ENCODE results near the gene CDH1.

The CDH1 gene

DNA sequence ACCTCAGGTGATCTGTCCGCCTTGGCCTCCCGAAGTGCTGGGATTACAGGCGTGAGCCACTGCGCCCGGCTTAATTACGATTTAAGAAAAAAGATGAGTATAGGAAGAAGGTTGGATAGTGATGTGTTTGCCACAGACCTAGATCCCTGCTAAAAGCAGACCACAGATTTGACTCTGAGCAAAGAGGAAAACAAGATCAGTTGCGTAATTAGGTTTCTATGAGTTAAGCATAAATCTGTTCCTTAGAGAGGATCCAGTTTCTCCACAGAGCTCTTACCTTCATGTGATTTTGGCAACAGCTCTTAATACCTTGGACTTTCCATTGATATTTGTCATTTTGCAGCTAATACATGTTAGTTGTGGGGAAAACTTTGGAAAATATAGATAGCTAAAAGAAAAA lies 31.1 kb downstream of the CDH1 start:
- DNase-seq (no peak), ATAC-seq (no peak)
- H3K4me3 Mint-ChIP-seq, result no peak overlapping the region
- no peak overlapping the region for H3K27ac Mint-ChIP-seq
- H3K9me3 Mint-ChIP-seq, result no peaks in the 10 kb centered on the region
- peaks cover 24% of the 10 kb centered on the region for H3K4me1 Mint-ChIP-seq
- H3K27me3 Mint-ChIP-seq, result peaks cover 11% of the 10 kb centered on the region

GRCh38 chr16:68768771-68769170 lies 31.7 kb downstream of the CDH1 start:
- H3K27ac Mint-ChIP-seq, result no peak overlapping the region
- H3K4me3 Mint-ChIP-seq, result no peak overlapping the region
- no peaks in the 10 kb centered on the region for H3K9me3 Mint-ChIP-seq
- DNase-seq (no peak), ATAC-seq (no peak)
- H3K4me1 Mint-ChIP-seq, result peaks cover 21% of the 10 kb centered on the region
- peaks cover 5% of the 10 kb centered on the region for H3K27me3 Mint-ChIP-seq

- ATAC-seq, result no peak
- Mint-ChIP-seq H3K27me3 (peaks cover 6% of the 10 kb centered on the region), H3K27ac (peak overlapping the region in 1 of 2 donors; percentile 73), H3K9me3 (no peaks in the 10 kb centered on the region), H3K4me1 (peaks cover 6% of the 10 kb centered on the region), H3K4me3 (no peak overlapping the region)
- no peak for DNase-seq
These were observed 33.6 kb downstream of the CDH1 start for GRCh38 chr16:68770671-68771070.

- DNase-seq, result no peak
- H3K27ac Mint-ChIP-seq, result peak overlapping the region in 1 of 2 donors; percentile 64
- peaks cover 15% of the 10 kb centered on the region for H3K4me1 Mint-ChIP-seq
- no peaks in the 10 kb centered on the region for H3K9me3 Mint-ChIP-seq
- H3K4me3 Mint-ChIP-seq, result no peak overlapping the region
- no peak for ATAC-seq
- H3K27me3 Mint-ChIP-seq, result peaks cover 9% of the 10 kb centered on the region
These were observed 35.1 kb downstream of the CDH1 start for GRCh38 chr16:68772030-68772681.

DNA sequence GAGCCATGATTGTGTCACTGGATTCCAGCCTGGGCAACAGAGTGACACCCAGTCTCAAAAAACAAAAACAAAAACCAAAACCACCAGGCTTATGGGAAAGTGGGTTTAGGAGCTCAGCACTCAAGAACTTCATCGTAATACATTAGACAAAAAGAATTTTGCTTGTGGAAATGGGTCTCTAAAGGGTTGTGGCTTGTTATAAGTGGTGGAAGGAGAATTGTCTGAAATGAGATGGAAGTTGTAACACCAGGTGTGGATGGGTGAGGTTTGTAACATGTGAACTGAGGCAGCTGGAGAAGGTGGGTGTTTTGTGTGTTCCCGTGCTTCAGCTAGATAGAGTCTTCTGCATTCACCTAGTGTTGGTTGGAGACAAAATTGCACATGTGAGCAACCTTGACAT lies 35.8 kb downstream of the CDH1 start:
- no peaks in the 10 kb centered on the region for H3K9me3 Mint-ChIP-seq
- peaks cover 16% of the 10 kb centered on the region for H3K4me1 Mint-ChIP-seq
- peaks cover 9% of the 10 kb centered on the region for H3K27me3 Mint-ChIP-seq
- peak overlapping the region in 1 of 2 donors; percentile 2 for H3K27ac Mint-ChIP-seq
- ATAC-seq (no peak), DNase-seq (no peak)
- no peak overlapping the region for H3K4me3 Mint-ChIP-seq

GRCh38 chr16:68774982-68775634 lies 38.0 kb downstream of the CDH1 start:
- DNase-seq (no peak), ATAC-seq (no peak)
- H3K27me3 Mint-ChIP-seq, result peaks cover 19% of the 10 kb centered on the region
- no peak overlapping the region for H3K4me3 Mint-ChIP-seq
- no peak overlapping the region for H3K27ac Mint-ChIP-seq
- H3K4me1 Mint-ChIP-seq, result peaks cover 16% of the 10 kb centered on the region
- H3K9me3 Mint-ChIP-seq, result no peaks in the 10 kb centered on the region

GRCh38 chr16:68776821-68777485 lies 39.9 kb downstream of the CDH1 start:
- Mint-ChIP-seq H3K27me3 (peaks cover 29% of the 10 kb centered on the region), H3K4me3 (no peak overlapping the region), H3K9me3 (no peaks in the 10 kb centered on the region), H3K27ac (no peak overlapping the region), H3K4me1 (peaks cover 17% of the 10 kb centered on the region)
- ATAC-seq (peak; percentile 99), DNase-seq (peak; percentile 48 to 80)

DNA sequence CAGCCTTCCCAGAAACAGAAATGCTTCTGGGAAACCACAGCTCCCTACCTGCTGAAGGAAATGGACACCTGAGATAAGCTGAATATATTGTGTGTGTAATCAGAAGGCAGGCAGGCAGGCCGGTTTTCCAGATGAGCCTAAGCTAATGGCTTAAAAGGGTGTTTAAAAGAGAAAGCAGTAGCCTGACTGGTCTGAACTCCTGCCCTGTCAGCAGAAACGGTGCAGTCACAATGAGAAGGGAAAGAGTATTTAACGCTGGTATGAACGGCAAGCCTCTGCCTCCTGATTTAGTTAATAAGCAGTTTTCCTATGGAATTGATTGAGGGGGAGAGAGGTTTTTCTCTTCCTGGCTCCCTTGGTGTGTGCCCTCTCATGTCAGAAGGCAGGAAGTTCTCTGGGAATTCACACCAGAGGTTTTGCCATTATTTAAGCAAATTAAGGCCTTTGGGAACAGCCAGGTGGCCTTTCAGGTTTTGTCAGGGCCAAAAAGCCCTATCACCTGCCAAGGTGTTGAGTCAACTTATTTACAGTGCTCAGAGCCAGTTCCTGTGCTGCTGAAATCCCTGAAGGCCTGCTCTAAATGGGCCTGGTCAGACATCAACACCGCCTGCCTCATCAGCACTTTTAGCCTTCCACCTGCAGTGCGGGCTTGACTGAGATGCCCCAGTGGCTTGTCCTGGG lies 41.6 kb downstream of the CDH1 start:
- peaks cover 29% of the 10 kb centered on the region for H3K27me3 Mint-ChIP-seq
- ATAC-seq, result no peak
- no peaks in the 10 kb centered on the region for H3K9me3 Mint-ChIP-seq
- peak overlapping the region in 1 of 2 donors; percentile 54 for H3K27ac Mint-ChIP-seq
- H3K4me1 Mint-ChIP-seq, result peaks cover 27% of the 10 kb centered on the region
- H3K4me3 Mint-ChIP-seq, result no peak overlapping the region
- DNase-seq, result no peak

GRCh38 chr16:68779891-68780290 lies 42.8 kb downstream of the CDH1 start:
- Mint-ChIP-seq H3K4me1 (peaks cover 27% of the 10 kb centered on the region), H3K27me3 (peaks cover 41% of the 10 kb centered on the region), H3K4me3 (no peak overlapping the region), H3K27ac (no peak overlapping the region), H3K9me3 (peaks cover 0 to 5% of the 10 kb centered on the region in 2 donors)
- no peak for DNase-seq
- ATAC-seq, result no peak

DNA sequence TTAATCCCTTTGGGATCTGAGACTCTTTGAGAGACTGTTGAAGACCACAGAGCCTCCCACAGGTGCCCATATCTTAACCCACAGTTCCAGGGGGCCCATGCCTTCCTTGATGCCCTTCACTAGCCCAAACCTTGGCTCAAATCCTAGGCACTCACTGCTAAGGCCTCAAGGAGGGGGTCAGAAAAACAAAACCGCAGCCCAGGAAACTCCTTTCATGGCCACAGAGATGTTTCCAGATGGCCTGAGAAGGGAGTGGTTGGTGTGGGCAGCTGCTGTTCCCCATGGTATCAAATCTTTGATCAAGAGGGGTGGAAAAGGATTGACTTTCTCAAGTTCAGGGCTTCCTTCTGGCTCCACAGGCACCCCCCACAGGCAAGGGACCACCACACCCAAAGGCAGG lies 44.7 kb downstream of the CDH1 start:
- H3K9me3 Mint-ChIP-seq, result peaks cover 0 to 5% of the 10 kb centered on the region in 2 donors

GRCh38 chr16:68782198-68783174 lies 45.4 kb downstream of the CDH1 start:
- peaks cover 12% of the 10 kb centered on the region for H3K4me1 Mint-ChIP-seq
- peak overlapping the region; percentile 45 to 48 for H3K4me3 Mint-ChIP-seq
- H3K27me3 Mint-ChIP-seq, result peaks cover 34% of the 10 kb centered on the region
- peak in 1 of 2 donors; percentile 21 for DNase-seq
- peak; percentile 92 for ATAC-seq
- H3K9me3 Mint-ChIP-seq, result peaks cover 0 to 5% of the 10 kb centered on the region in 2 donors
- peak overlapping the region in 1 of 2 donors; percentile 1 for H3K27ac Mint-ChIP-seq

More for the DNA sequence above, 44.7 kb downstream of the CDH1 start:
- DNase-seq (no peak), ATAC-seq (no peak)
- Mint-ChIP-seq H3K4me1 (peaks cover 16% of the 10 kb centered on the region), H3K27me3 (peaks cover 34% of the 10 kb centered on the region), H3K4me3 (no peak overlapping the region), H3K27ac (no peak overlapping the region)

GRCh38 chr16:68784226-68784625 lies 47.1 kb downstream of the CDH1 start:
- Mint-ChIP-seq H3K27ac (no peak overlapping the region), H3K27me3 (peaks cover 33% of the 10 kb centered on the region)
- no peak for ATAC-seq

DNA sequence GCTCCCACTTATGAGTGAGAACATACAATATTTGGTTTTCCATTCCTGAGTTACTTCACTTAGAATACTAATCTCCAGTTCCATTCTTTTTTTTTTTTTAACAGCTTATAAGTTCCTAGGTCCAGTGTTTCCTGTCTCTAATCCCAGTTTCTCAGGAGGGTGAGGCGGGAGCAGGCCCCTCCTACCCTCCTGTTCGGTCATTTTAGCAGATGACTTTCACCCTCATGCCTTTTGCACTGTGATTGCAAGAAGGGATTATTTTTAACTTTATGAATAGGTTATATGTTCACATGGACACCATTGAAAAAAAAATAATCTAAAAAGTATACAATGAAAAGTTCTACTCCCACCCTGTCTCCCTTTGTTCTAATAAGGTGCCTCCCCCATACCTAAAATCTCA lies 47.6 kb downstream of the CDH1 start:
- peaks cover 0 to 5% of the 10 kb centered on the region in 2 donors for H3K9me3 Mint-ChIP-seq
- no peak overlapping the region for H3K27ac Mint-ChIP-seq
- peaks cover 28% of the 10 kb centered on the region for H3K27me3 Mint-ChIP-seq
- ATAC-seq (no peak), DNase-seq (no peak)
- peaks cover 12% of the 10 kb centered on the region for H3K4me1 Mint-ChIP-seq
- no peak overlapping the region for H3K4me3 Mint-ChIP-seq

More at GRCh38 chr16:68784226-68784625, 47.1 kb downstream of the CDH1 start:
- H3K9me3 Mint-ChIP-seq, result peaks cover 0 to 5% of the 10 kb centered on the region in 2 donors
- DNase-seq, result no peak
- H3K4me1 Mint-ChIP-seq, result peaks cover 12% of the 10 kb centered on the region
- no peak overlapping the region for H3K4me3 Mint-ChIP-seq

- Mint-ChIP-seq H3K27me3 (peaks cover 19% of the 10 kb centered on the region), H3K9me3 (peaks cover 0 to 5% of the 10 kb centered on the region in 2 donors), H3K4me3 (no peak overlapping the region), H3K4me1 (peaks cover 12% of the 10 kb centered on the region), H3K27ac (no peak overlapping the region)
- no peak for ATAC-seq
- no peak for DNase-seq
These were observed 48.6 kb downstream of the CDH1 start for GRCh38 chr16:68785715-68786114.

All from stimulated activated naive CD8-positive, alpha-beta T cell treated with anti-CD3 and anti-CD28 coated beads, Interleukin-15, amount 100 ng/mL, for 72 hours (primary cell).